ENCODE results near the gene APH1B. TPM values are rescaled to one million over a fixed set of nuclear protein-coding genes. Genes with fewer than 3 reads are reported as not detected.

The APH1B gene
- total RNA-seq, 4 donors from 2014 or later: 22.9 to 35.3 (median 27.8) TPM

DNA sequence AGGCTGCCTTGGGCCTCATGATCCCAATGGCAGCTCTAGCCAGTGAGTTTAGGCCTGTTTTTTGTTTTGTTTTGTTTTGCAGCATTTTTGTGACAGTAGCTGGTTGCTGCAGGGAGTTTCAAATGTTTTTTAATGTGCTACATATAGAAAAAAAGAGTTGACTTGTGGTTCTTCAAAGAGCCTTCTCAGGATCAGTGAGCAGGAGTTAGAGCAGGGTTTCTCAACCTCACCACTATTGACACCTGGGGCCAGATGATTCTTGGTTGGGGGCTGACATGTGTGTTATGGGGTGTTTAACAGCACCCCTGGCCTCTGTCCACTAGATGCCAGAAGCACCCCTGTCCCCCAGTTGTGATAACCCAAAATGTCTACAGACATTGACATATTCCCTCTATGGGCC lies 17.9 kb downstream of the APH1B start:
- no peaks in the 10 kb centered on the region for H3K36me3 ChIP-seq
- H3K27me3 ChIP-seq: no peaks in the 10 kb centered on the region
- intact Hi-C loops (cut with DNase I): no loop called here
- no peak overlapping the region for H3K4me3 ChIP-seq (replicated peaks in 1 of 3)
- peaks cover 0 to 6% of the 10 kb centered on the region in 2 donors for H3K4me1 ChIP-seq
- no peak for TF ChIP-seq POLR2A (IDR thresholded peaks at IDR 0.05)
- TF ChIP-seq, protein P1, sequence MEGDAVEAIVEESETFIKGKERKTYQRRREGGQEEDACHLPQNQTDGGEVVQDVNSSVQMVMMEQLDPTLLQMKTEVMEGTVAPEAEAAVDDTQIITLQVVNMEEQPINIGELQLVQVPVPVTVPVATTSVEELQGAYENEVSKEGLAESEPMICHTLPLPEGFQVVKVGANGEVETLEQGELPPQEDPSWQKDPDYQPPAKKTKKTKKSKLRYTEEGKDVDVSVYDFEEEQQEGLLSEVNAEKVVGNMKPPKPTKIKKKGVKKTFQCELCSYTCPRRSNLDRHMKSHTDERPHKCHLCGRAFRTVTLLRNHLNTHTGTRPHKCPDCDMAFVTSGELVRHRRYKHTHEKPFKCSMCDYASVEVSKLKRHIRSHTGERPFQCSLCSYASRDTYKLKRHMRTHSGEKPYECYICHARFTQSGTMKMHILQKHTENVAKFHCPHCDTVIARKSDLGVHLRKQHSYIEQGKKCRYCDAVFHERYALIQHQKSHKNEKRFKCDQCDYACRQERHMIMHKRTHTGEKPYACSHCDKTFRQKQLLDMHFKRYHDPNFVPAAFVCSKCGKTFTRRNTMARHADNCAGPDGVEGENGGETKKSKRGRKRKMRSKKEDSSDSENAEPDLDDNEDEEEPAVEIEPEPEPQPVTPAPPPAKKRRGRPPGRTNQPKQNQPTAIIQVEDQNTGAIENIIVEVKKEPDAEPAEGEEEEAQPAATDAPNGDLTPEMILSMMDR (IDR thresholded peaks at IDR 0.05): no peak
- H3K9me3 ChIP-seq: no peaks in the 10 kb centered on the region
- no peak for DNase-seq
- peak overlapping the region in 1 of 3 donors; percentile 43 for H3K27ac ChIP-seq

DNA sequence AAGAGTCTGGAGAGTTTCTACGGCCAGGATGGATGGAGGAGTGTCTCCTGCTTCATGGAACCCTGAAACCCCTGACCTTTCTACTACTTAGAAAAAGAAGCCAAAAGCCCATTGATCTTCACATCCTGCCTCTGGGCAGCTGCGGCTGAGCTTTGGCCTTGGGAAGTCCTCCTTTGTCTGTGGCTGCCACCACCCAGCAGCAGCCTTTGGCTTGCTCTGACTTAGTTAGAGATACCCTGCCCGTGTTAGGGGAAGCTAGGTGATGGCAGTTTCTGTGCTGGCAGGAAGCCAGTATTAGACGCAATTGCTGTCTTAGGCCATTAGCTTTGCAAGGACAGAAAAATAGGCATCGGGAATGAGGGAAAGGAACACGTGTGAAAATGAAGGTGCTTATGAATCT lies 18.8 kb downstream of the APH1B start:
- H3K27me3 ChIP-seq: no peaks in the 10 kb centered on the region
- H3K27ac ChIP-seq: no peak overlapping the region
- peaks cover 0 to 6% of the 10 kb centered on the region in 2 donors for H3K4me1 ChIP-seq
- no peaks in the 10 kb centered on the region for H3K9me3 ChIP-seq
- intact Hi-C loops (cut with DNase I): no loop called here
- peak; percentile 33 to 40 for DNase-seq
- WGBS, 2 donors: 38 to 43% methylated on average over 6 of the region's 6 CpGs
- TF ChIP-seq, protein P1 (IDR thresholded peaks at IDR 0.05): no peak
- no peak for TF ChIP-seq POLR2A (IDR thresholded peaks at IDR 0.05)
- no peaks in the 10 kb centered on the region for H3K36me3 ChIP-seq
- H3K4me3 ChIP-seq (replicated peaks in 1 of 3): no peak overlapping the region

DNA sequence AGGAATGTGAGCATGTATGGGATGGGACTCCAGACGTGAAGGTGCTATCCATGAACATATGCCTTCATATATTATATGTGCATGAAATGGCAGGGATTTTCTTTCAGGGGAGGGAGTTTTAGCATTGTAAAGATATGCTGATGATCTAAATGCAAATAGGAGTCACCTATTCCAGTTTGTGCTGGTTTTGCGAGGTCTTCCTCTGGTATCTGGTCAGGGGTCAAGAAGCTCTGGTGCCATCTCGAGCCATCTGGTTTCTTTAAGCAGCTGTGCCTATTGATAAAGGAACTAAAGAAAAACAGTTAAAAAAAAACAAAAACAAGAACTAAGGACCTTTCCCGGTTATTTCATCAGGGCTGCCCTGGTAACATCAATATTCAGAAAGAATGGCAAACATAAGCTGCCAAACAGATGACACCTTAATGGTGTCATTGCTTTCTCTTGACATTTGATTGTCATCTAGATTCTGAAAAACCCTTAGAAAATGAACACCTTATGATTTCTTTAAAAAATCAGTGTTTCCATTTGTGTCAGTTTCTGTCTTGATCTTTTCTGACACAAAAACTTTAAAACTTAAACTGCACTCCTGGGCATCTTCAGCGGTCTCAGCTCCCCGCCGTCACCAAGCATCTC lies 22.7 kb downstream of the APH1B start:
- H3K4me3 ChIP-seq (replicated peaks in 1 of 3): no peak overlapping the region
- no peaks in the 10 kb centered on the region for H3K9me3 ChIP-seq
- no peaks in the 10 kb centered on the region for H3K36me3 ChIP-seq
- TF ChIP-seq, protein P1 (IDR thresholded peaks at IDR 0.05): no peak
- TF ChIP-seq POLR2A (IDR thresholded peaks at IDR 0.05): no peak
- H3K27ac ChIP-seq: no peak overlapping the region
- DNase-seq: no peak
- intact Hi-C loops (cut with DNase I): no loop called here
- 94 to 95% methylated on average over 7 of the region's 7 CpGs for WGBS, 2 donors
- H3K4me1 ChIP-seq: peaks cover 0 to 7% of the 10 kb centered on the region in 2 donors
- no peaks in the 10 kb centered on the region for H3K27me3 ChIP-seq

DNA sequence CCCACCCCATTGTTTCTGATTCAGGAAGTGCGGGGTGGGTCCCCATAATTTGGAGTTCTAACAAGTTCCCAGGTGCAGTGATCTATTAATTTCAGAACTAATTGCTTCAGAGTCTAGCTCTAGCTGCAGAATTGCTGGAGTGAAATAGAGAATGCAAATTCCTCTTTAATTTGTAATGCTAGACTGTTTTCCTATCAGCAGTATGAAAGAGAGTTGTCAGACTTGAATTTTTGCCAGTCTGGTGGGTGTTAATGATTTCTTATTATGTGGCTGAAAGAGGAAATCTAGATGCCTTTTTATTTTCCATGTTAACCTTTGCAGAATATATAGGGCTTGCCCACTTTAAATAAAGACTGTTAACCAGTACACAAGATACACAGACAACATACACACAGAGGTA lies 23.7 kb downstream of the APH1B start:
- Histone ChIP-seq H3K27me3 (no peaks in the 10 kb centered on the region), H3K9me3 (no peaks in the 10 kb centered on the region), H3K4me1 (peaks cover 8 to 16% of the 10 kb centered on the region in 2 donors), H3K27ac (no peak overlapping the region), H3K36me3 (no peaks in the 10 kb centered on the region), H3K4me3 (replicated peaks in 1 of 3) (no peak overlapping the region)
- TF ChIP-seq, protein P1 (IDR thresholded peaks at IDR 0.05): no peak
- TF ChIP-seq POLR2A (IDR thresholded peaks at IDR 0.05): no peak
- intact Hi-C loops (cut with DNase I): no loop called here
- DNase-seq: no peak
- WGBS, 2 donors: 94 to 100% methylated on average over 1 of the region's 1 CpG

DNA sequence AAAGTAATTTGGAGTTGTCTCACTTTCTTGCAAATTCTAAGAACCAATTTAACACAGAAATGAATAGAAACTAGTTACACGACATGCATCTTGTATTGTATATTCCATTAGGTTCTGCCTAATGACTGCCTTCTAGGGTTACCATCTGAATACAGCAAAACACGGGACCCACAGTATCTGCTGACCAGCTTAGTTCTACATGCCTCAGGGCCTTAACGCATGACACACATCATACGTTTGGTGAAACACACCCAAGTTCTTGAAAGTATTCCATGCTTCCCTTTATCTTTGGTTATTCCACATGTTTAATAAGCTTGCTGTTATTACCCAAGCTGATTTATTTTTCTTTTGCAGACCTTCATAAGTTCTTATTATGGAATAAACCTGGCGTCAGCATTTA lies 27.9 kb downstream of the APH1B start:
- H3K36me3 ChIP-seq: no peaks in the 10 kb centered on the region
- peak overlapping the region in 2 of 3 donors; percentile 7 to 55 for H3K27ac ChIP-seq
- WGBS, 2 donors: 85 to 95% methylated on average over 5 of the region's 5 CpGs
- H3K4me3 ChIP-seq (replicated peaks in 1 of 3): no peak overlapping the region
- H3K27me3 ChIP-seq: no peaks in the 10 kb centered on the region
- TF ChIP-seq, protein P1 (IDR thresholded peaks at IDR 0.05): no peak
- TF ChIP-seq POLR2A (IDR thresholded peaks at IDR 0.05): no peak
- intact Hi-C loops (cut with DNase I): no loop called here
- DNase-seq: no peak
- H3K4me1 ChIP-seq: peaks cover 11 to 24% of the 10 kb centered on the region in 2 donors
- H3K9me3 ChIP-seq: no peaks in the 10 kb centered on the region

Measured in thyroid gland (tissue), 4 donors.